Stimulated activated CD8-positive, alpha-beta memory T cell treated with anti-CD3 and anti-CD28 coated beads, Interleukin-7, amount 100 ng/mL, for 24 hours (primary cell): ENCODE data around the gene VAMP8.

ENCODE experiments used
- DNase-seq: peaks from one replicate; pipeline ENCODE4 v3.0.0-alpha.2; 2020; ENCODE audit warnings: low read depth

Gene VAMP8

DNA sequence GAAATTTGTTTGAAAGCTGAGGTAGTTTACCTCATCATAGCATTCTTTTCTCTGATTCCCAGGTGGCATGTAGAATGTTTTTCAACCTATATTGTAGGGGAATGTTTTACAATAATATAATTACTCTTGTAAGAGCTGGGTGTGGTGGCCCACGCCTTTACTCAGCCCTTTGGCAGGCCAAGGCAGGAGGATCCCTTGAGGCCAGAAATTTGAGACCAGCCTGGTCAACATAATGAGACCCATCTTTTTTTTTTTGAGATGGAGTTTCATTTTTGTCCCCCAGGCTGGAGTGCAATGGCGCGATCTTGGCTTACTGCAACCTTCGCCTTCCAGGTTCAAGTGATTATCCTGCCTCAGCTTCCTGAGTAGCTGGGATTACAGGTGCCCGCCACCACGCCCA is 42.2 kb downstream of the VAMP8 start:
- DNase-seq: no peak

DNA sequence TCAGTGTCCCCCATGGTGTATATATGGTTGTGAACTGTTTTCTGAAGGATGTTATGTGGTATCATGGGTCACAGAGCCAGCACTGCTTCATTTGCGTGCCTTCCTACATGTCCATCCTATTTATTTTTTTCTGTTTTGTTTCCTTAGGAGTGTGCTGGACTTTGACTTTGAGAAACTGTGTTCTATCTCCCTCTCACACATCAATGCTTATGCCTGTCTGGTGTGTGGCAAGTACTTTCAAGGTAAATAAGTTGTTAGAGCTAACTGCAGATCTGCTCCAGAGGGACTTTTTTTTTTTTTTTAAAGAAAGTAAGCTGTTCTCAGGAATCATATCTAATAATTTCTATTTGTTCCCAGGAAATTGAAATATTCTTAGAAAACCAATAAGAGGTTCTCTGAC is 44.0 kb downstream of the VAMP8 start:
- no peak for DNase-seq

GRCh38 chr2:85623991-85624390 is 46.6 kb downstream of the VAMP8 start:
- DNase-seq: no peak

- DNase-seq: no peak
These were observed 51.3 kb downstream of the VAMP8 start for GRCh38 chr2:85628658-85629057.

GRCh38 chr2:85631316-85631715 is 53.9 kb downstream of the VAMP8 start:
- no peak for DNase-seq
